Measurements from ENCODE around the gene KRTAP3-1. TPM values are rescaled to one million over a fixed set of nuclear protein-coding genes. Genes with fewer than 3 reads are reported as not detected.

KRTAP3-1 gene
- total and polyA plus RNA-seq, 2 donors (not counting 3 experiments of a cell fraction or from before 2014, with no cell fraction given) = not detected

DNA sequence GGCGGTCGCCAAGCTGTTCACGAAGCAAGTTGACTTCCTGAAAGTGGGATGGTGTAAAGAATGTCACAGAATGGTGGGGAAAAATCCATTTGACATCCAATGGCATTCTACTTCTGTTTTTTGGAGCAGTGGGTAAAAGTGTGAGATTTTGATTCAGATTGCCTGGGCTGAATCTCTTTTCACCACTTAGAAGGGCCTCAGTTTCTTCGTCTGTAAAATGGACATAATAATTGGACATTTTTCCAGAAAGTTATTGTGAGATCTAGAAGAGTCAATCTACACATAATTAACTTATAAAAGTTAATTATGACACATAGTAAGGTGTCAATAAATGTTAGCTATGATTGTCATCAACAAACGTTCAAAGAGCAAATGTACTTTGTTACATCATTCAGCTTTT is 27.8 kb downstream of the KRTAP3-1 start:
- Histone ChIP-seq H3K36me3 (ENCODE audit: control insufficient read depth in 2 of 2, extremely low read depth in 1 of 2, insufficient read depth in 2 of 2, low read length in 2 of 2) (no peaks in the 10 kb centered on the region), H3K9me3 (replicated peaks; ENCODE audit: control insufficient read depth, insufficient read depth, low read length) (no peaks in the 10 kb centered on the region), H3K27me3 (ENCODE audit: control insufficient read depth in 2 of 2, insufficient read depth in 2 of 2, low read length in 2 of 2) (peaks cover 0 to 8% of the 10 kb centered on the region in 2 experiments), H3K4me2 (ENCODE audit: insufficient read depth, low read length) (no peak overlapping the region), H3K4me1 (ENCODE audit: control insufficient read depth, extremely low read depth, insufficient read depth, low read length) (no peaks in the 10 kb centered on the region), H3K9ac (replicated peaks; ENCODE audit: extremely low read depth, insufficient read depth, low read length) (no peak overlapping the region), H2AFZ (ENCODE audit: low read depth, low read length) (no peak overlapping the region), H4K20me1 (replicated peaks; ENCODE audit: control insufficient read depth, extremely low read depth, insufficient read depth, low read length) (no peaks in the 10 kb centered on the region), H3K4me3 (replicated peaks in 1 of 3; ENCODE audit: insufficient read depth in 1 of 3, low read depth in 1 of 3, low read length in 3 of 3) (no peak overlapping the region), H3K79me2 (ENCODE audit: control insufficient read depth, insufficient read depth, low read length) (no peaks in the 10 kb centered on the region), H3K9me1 (replicated peaks; ENCODE audit: control insufficient read depth, extremely low read depth, insufficient read depth, low read length) (no peaks in the 10 kb centered on the region), H3K27ac (ENCODE audit: insufficient read depth, low read depth, low read length) (no peak overlapping the region)
- POLR2A ChIA-PET = no interaction called here
- DNase-seq (ENCODE audit: low read depth, low spot score) (no peak), FAIRE-seq (no peak)
- BruUV-seq (replicated peaks) = no TSS peak
- no peak for TF ChIP-seq EZH2 (IDR thresholded peaks at IDR 0.05; ENCODE audit: borderline replicate concordance, low read depth, low read length, severe bottlenecking)
- TF ChIP-seq GATA2 (IDR thresholded peaks at IDR 0.05; ENCODE audit: insufficient read depth, insufficient read length, low read depth, low read length) = no peak
- TF ChIP-seq JUN (IDR thresholded peaks at IDR 0.05; ENCODE audit: borderline replicate concordance, insufficient read depth, insufficient read length, low read depth) = no peak
- no peak for TF ChIP-seq POLR2A (IDR thresholded peaks at IDR 0.05; ENCODE audit: low read depth, low read length)
- TF ChIP-seq, protein P1, sequence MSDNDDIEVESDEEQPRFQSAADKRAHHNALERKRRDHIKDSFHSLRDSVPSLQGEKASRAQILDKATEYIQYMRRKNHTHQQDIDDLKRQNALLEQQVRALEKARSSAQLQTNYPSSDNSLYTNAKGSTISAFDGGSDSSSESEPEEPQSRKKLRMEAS (IDR thresholded peaks at IDR 0.05; ENCODE audit: insufficient read depth, insufficient read length) = no peak
- no peak for TF ChIP-seq POLR2AphosphoS5 (IDR thresholded peaks at IDR 0.05; ENCODE audit: insufficient read depth, low read depth, low read length)
- TF ChIP-seq MYC (IDR thresholded peaks at IDR 0.05; ENCODE audit: low read depth, low read length) = no peak
- TF ChIP-seq, protein P2, sequence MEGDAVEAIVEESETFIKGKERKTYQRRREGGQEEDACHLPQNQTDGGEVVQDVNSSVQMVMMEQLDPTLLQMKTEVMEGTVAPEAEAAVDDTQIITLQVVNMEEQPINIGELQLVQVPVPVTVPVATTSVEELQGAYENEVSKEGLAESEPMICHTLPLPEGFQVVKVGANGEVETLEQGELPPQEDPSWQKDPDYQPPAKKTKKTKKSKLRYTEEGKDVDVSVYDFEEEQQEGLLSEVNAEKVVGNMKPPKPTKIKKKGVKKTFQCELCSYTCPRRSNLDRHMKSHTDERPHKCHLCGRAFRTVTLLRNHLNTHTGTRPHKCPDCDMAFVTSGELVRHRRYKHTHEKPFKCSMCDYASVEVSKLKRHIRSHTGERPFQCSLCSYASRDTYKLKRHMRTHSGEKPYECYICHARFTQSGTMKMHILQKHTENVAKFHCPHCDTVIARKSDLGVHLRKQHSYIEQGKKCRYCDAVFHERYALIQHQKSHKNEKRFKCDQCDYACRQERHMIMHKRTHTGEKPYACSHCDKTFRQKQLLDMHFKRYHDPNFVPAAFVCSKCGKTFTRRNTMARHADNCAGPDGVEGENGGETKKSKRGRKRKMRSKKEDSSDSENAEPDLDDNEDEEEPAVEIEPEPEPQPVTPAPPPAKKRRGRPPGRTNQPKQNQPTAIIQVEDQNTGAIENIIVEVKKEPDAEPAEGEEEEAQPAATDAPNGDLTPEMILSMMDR (IDR thresholded peaks at IDR 0.05; ENCODE audit: extremely low read depth in 1 of 2, insufficient read depth in 1 of 2, low read depth in 1 of 2, low read length in 2 of 2) = no peak
- TF ChIP-seq FOS (IDR thresholded peaks at IDR 0.05; ENCODE audit: borderline replicate concordance, insufficient read depth, low read length) = no peak
- dilution Hi-C loops (cut with MboI; ENCODE audit: extremely low pct_ligation_motif_present, low sequenced_read_pairs) = no loop called here
- intact Hi-C loops (cut with micrococcal nuclease) = no loop called here
- CTCF ChIA-PET = interaction anchor here (1.0 to 1.2 kb wide), 2 partner anchors 9 to 567 kb away, joined by 3 to 4 read pairs; no protein-coding TSS in a partner anchor
